ELR (cell line): Measurements from ENCODE around the gene PLRG1.
A peak's percentile ranks its signal among the peaks of the same experiment; 100 is the strongest.

Experiments
- DNase-seq: peaks from one replicate; pipeline ENCODE4 v3.0.0-alpha.2; 2015; ENCODE audit warnings: low read depth

Gene PLRG1

DNA sequence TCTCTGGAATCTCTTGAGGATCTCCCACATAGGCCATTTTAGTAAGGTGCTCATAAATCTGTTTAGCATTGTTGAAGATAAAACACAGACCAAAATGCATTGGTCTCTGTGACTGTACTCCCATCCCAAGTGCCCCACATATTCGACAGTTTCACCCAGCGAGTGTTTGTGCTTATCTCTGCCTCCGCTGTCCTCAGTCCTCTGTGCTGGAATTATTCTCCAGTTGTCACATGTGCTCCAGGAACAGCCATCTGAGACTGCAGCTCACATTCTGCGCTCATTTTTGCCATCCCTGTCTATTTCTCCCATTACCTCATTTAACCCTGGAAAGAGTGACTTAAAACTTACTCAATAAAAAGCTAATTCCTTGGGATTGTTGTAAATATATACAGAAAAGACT, 31.0 kb downstream of the PLRG1 start:
- no peak for DNase-seq

DNA sequence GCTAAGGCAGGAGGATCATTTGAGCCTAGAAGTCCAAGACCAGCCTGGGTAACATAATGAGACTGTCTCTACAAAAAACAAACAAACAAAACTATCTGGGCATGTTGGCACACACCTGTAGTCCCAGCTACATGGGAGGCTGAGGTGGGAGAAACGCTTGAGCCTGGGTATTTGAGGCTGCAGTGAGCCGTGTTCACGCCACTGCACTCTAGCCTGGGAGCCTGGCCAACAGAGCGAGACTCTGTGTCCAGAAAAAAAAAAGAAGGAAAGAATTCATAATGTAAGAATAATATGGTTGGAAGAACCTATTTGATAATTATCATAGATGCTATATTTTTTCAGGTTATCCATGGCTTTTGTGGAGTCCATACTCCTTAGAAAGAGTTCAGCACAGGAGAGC, 32.6 kb downstream of the PLRG1 start:
- no peak for DNase-seq

DNA sequence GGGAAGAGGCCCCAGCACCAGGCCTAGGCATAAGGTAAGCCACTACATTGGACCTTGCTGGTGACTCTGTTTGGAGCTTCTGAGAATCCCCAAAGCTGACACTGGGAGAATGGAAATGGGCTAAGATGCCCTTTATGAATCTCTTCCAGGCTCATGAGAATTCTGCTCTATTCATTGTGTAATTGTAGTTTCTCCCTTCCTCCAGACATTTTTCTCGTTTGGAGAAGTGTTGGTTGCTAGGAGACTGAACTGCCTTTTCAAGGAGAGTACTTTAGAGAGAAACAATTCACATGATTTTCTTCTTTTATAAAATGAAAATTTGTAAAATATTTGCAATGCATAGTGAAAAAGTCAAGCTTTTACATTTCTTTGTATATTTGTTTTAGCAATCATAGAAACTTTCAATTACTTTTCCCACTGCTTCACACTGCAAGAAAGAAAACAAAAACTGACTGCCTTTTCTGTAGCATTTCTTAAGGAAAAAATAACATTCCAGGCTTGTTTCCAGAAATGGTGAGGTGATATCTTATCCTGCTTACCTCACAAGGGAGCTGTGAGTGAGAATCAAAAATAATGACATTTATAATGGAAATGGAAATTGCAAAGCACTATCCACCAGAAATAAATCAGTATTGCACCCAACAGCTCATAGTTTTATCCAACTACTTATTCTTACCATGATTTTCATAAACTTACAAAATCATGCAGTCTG, 33.7 kb downstream of the PLRG1 start:
- DNase-seq: no peak

DNA sequence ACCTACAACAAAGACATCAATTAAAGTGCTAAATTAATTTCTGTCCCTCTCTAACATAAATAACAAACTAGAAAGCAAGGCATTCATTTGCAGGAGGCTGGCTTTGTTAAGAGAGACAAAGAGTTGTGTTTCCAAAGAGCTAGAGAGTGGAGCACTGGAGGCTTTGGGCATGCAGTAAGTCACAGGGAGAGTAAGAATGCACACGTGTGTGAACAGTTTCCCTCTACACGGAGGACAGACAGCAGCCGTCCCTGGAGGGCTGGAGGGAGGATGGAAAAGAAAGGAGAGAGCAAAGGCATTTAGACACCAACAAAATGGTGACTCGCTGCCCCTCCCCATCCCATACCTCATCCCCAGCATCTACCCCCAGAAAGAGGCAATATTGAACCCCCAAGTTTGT, 38.2 kb downstream of the PLRG1 start:
- no peak for DNase-seq

DNA sequence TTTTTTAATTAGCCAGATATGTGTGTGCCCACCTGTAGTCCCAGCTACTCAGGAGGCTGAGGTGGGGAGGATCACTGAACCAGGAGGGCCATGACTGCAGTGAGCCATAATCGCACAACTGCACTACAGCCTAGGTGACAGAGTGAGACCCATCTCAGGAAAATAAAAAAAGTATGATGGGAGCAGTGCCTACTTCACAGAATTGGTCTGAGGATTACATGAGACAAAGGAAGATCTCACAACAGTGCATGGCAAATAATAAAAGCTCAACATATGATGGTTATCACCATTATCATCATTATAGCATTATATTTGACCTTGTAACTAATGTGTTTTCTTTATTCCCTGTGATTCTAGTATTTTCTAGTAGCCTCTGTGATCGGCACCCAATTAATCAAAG, 38.7 kb downstream of the PLRG1 start:
- DNase-seq: no peak

DNA sequence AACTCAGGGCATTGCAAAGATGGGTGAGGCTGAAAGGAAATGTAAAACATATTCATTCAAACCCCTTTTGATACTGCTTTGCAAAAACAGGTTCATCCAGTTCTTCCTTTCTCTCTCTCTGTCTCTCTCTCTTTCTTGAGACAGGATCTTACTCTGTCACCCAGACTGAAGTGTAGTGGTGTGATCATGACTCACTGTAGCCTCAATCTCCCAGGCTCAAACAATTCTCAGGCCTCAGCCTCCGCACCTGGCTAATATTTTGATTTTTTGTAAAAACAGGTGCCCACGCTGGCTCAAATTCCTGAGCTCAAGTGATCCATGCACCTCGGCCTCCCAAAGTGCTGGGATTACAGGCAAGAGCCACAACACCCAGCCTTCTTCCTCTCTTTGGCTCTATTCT, 43.0 kb downstream of the PLRG1 start:
- no peak for DNase-seq

DNA sequence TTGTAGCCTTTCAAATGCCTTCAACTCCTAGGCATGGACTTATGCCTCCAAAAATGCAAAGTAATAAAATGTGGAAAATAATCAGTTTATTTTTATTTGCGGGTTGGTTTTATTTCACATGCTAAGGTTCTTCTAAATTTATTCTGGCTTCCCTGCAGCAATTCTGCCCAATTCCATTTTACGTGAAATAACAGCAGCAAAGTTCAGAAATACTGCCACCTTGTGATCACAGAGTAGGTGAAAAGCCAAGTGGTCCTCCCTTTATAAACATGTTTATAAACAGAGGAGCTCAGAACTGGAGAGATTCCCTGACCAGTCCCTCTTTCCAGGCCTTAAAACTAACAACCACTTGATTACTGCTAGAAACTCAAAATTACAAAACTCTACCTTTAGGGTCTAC, 43.9 kb downstream of the PLRG1 start:
- peak; percentile 36 for DNase-seq

DNA sequence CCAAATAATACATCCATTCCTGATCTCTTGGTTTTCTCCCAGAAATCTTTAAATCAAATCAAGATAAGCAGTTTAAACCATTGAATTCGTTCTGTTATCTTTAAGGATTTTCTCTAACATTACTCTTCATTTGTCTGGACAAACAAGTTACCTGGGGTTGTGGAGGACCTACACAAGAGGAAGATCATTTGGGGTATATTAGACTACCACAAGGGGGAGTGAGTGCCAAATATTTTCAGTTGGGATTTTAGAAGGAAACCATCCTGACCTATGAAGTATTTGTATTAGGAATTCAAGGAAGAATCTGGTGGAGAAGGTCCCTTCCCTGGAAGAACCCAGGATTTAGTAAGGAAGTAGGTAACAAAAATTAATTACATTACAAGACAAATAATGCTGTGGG, 46.6 kb downstream of the PLRG1 start:
- peak; percentile 33 for DNase-seq

DNA sequence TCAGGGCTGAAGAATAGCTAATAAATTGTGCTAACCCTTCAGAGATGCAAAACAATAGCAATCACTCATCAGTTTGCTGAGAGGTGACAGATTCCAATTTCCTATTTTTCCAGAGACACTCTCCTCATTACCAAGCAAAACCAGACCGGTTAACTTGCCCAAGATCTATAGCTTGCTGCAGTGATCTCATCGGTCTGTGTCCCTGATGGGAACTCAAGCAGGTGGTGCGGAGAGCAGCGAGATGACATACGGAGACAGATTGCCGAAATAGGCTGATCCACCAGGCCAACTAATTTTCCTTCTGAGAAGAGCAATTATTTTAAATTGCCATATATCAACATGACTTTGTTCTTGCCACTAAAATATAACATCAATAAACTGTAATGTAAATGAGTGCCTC, 48.1 kb downstream of the PLRG1 start:
- no peak for DNase-seq

DNA sequence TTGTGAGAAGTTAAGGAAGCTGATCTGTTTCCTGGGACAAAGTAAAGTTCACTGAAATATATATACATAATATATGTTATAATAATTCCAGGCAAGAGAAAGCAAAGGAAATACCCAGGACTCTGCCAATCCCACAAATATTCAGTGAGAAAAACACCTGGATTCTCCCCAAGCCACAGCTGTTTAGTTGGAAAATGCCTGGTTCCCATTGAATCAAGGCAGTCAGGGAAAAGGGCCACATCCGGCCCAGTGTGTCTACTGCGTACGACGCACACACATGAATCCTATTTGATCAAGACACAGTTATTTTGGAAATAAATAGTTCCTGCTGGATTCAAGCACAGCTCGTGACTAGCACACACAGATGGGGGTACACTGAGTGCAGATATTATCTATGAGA, 52.3 kb downstream of the PLRG1 start:
- no peak for DNase-seq

DNA sequence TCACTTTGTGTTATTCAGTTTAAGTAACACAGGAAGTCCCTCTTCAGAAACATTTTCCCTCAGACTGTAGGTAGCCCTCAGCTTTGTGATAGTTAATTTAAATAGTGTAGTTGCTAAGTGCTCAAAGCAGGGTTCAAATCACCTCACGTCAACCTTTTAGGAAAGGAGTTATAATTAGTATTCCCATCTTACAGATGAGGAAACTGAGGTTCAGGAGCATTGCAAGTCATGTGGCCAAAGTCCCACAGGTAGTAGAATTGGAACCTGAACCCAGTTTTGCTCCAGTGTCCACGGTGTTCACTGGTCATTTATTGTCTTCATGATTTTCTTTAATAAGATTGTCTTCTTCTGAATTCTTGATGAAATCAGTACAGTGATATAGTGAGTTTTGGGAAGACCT, 54.3 kb downstream of the PLRG1 start:
- DNase-seq: no peak

DNA sequence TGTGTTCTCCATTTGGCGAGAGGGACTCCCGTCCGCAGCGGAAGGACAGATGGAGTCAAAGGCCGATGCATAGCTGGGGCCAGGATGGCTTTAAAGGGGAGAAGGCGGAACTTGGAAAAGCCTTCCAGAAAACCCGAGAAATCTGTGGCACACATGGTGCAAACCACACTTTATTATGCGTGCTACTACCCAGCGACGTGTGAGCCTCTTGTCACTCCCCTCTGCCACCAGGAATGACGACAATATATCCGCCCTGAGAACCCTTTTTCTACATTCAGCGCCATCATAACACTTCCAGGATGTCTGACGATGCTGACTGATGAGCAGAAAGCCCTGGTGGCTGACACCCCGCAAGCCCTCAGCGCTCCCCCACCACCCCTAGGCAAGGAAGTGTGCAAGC, 57.9 kb downstream of the PLRG1 start:
- no peak for DNase-seq

DNA sequence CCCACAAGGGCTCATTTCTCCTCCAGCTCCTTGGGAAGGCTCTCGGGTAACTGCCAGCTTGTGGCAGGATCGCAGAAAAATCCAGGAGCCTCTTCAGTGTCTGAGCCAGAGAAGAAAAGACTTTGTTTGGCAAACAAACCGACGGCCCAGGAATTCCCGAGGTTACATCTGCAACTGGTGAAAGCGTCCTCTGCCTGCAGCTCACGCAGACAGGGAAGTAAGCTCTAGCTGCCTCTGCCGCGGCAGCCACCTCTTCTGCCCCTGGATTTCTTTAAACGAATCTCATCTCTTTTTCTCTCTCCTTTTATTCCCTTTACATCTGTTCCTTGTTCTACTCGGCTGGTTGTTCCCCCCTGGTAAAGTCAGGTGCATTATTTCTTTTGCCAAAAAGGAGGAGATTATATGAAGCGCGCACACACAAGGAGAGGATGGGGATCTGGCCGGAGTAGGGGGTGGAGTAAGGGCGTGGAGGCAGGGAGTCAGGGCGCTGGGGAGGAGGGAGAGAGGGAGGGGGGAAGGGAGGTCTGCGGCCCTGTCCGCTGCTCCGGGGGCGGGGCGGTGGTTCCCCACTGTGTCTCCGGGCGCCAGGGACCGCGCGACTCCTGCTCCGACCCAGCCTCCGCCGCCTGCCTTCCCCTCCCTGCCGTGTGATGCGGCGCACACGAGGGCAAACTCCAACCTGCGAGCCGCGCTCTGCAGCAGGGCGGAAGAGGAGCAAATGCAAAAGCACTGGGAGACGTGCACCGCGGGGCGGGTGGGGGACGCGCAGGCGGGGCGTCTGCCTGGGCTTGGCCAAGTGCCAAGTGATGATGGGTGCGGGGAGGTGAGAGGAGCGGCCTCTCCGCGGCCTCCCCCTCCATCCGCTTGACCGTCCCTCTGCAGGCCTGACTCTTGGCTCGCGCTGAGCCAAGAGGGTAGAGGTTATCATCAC, 58.6 kb downstream of the PLRG1 start, which contains the start of gene DCHS2:
Gene DCHS2, minus strand, starts transcription at position 459 of the 931 bp plus-strand sequence. Its CDS starts 444 bp downstream, at position 15.
- DNase-seq: no peak

DNA sequence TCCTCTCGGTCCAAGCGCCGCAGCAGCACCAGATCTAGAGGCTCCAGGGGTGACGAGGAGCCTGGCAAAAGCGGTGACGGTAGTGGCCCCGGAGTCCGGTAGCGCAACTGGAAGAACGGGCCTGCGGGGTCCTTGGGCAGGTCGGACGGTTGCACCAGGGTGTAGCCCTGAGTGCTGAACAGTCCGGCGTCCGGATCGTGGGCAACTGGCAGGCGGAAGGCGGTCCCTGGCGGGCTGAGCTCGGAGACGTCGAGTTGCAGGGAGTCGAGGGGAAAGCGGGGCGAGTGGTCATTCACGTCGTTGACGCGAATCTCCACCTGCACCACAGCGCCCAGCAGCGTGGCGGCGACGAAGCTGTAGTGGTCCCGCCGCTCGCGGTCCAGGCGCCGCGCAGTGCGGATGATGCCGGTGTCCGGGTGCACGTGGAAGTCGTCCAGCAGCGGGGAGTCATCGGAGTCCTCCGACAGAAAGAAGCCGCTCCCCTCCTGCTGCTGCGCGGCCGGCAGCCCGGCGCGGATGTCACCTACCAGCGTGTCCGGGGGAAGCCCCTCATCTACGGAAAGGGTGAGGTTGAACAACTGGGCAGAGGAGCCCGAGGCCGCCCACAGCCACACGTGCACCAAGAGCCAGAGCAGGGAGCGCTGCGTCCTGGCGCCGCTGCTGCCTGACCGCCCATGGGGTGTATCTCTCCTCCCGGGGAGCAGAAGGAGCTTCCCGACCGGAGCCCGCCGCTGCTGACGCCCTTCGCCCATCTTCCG, 59.4 kb downstream of the PLRG1 start:
- DNase-seq: no peak

DNA sequence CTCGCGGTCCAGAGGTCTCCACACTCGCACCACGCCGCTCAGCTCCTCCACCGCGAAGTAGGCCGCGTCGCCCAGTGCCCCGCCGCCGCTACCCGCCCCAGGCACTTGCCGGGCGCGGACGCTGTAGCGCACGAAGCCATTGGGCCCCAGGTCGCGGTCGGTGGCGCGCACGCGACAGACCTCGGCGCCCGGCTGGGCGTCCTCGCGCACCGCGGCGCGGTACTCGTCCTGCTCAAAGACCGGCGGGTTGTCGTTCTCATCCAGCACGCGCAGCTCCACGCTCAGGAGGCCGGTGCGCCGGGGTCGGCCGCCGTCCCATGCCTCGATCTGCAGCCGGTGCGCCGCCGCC, 60.0 kb downstream of the PLRG1 start:
- DNase-seq: no peak

DNA sequence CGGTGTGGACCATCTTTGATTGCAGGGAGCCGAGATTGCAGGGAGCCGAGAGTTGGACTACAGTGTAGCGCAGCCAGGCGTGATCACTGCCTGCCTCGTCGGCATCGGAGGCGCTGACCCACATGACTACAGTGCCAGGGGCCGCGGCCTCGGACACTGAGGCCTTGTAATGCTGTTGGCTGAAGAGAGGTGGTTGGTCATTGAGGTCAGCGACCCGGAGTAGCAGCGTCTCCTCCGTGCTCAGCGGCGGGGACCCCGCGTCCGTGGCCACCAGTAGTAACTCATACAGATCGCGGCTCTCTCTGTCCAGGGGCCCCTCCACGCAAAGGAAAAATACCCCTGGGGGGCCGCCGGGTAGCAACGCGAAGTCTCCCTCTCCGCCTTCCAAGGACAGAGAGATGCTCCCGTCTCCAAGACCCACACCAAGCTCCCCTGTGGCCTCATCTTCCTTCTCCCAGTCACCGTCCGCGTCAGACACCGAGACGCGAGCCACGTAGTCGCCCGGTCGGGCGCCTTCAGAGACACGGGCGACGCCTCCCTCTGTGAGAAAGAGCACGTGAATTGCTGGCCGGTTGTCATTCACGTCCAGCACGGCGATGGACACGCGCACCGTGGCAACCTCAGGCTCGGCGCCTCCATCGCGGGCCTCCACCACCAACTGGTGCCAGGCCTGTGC, 60.5 kb downstream of the PLRG1 start:
- DNase-seq: no peak

DNA sequence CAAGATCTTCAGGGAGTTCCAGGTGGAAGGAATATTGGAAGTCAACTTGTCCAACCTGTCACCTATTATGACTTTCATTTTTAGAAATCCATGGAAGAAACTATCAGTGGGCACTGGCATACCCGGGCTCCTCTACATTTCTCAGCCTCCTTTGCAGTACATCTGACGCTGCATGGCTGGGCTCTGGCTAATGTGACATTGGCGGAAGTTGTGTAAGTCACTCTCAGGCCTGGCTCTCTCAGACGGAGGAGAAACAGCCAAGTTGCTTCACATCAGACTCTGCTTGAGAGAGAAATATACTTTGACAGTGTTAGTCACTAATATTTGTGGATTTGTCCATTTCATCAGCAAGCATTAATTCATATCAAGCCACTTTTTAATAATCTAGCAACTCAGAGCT, 63.1 kb downstream of the PLRG1 start:
- no peak for DNase-seq

DNA sequence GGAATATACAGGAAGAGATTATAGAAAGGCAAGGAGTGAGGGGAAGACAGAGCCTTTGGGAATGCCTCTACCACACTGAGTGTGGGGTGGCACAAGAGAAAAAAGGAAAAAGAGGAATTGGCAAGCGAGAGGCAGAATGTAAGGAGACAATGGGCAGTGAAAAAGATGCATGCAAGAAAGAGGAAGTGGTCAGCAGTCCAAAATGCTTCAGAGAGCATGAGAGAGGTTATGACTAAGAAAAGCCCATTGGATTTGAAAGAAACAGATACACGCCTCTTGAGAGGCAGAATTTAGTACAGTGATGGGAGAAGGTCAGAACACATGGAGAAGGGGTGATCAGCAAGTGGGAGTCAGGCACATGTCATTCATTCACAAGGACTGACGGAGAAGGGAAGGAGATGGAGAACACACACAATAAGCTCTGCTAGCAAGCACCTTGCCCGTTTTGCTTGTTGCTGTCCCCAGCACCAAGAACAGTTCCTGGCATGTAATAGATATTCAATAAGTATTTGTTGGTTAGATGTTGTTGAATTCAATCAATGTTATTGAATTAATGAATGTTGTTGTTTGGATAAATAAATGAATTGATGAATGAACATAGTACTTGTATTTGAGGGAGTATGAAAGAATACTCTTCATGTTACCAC, 65.0 kb downstream of the PLRG1 start:
- DNase-seq: no peak
